Naive thymus-derived CD4-positive, alpha-beta T cell (primary cell): ENCODE data around the gene RAB31. TPM values are rescaled to one million over a fixed set of nuclear protein-coding genes. Genes with fewer than 3 reads are reported as not detected.
A peak's percentile ranks its signal among the peaks of the same experiment; 100 is the strongest.

Experiments
- ATAC-seq: fragments of 150-1000 bp; cut with Tn5 transposase; 2 replicates; pipeline ENCODE4 v1.10.0; 2021; ENCODE audit warnings: mild to moderate bottlenecking, moderate library complexity
- CTCF ChIA-PET: fragments of 350-600 bp; sonication (Branson Sonifier 250); formaldehyde crosslinking; loops from one replicate; lab custom pipeline; 2021; ENCODE audit warnings: antibody characterized with exemption; lab: Charles Lee
- POLR2A ChIA-PET: fragments of 350-600 bp; sonication (Branson Sonifier 250); formaldehyde crosslinking; loops from one replicate; lab custom pipeline; 2021; ENCODE audit warnings: antibody characterized with exemption, inconsistent platforms; lab: Charles Lee
- DNase-seq, 9 donors: peaks; one replicate each; pipeline versions ENCODE4 v3.0.0 to v3.0.0-alpha.2; 2020 to 2022; ENCODE audit warnings: mixed read lengths in 1 of 9
- H3K27ac ChIP-seq: one replicate; pipeline ENCODE4 v1.7.0; 2013; ENCODE audit warnings: mild to moderate bottlenecking, low read depth, low read length, moderate library complexity
- H3K27me3 ChIP-seq, 2 donors: one replicate each; pipeline ENCODE4 v1.7.0; 2013; ENCODE audit warnings: low read length in 2 of 2, mild to moderate bottlenecking in 2 of 2, moderate library complexity in 2 of 2; ENCODE audit not compliant: control insufficient read depth in 2 of 2, insufficient read depth in 2 of 2
- H3K36me3 ChIP-seq, 3 experiments: 1 replicate in 2 of 3; 2 replicates in 1 of 3; pipeline ENCODE4 v1.7.0; 2013; ENCODE audit warnings: low read length in 3 of 3, mild to moderate bottlenecking in 3 of 3, moderate library complexity in 1 of 3; ENCODE audit not compliant: insufficient read depth in 3 of 3, control insufficient read depth in 2 of 3
- H3K4me1 ChIP-seq, 2 donors: one replicate each; pipeline ENCODE4 v1.7.0; 2013; ENCODE audit warnings: low read length in 2 of 2, mild to moderate bottlenecking in 2 of 2, moderate library complexity in 1 of 2; ENCODE audit not compliant: control insufficient read depth in 2 of 2, insufficient read depth in 2 of 2
- H3K4me3 ChIP-seq: 2 replicates; pipeline ENCODE4 v1.7.0; 2013; ENCODE audit warnings: mild to moderate bottlenecking, low read length
- H3K9me3 ChIP-seq, 3 experiments: 1 replicate in 2 of 3; 2 replicates in 1 of 3; pipeline ENCODE4 v1.7.0; 2013; ENCODE audit warnings: low read length in 3 of 3; ENCODE audit not compliant: control insufficient read depth in 2 of 3
- H3K27ac Mint-ChIP-seq, 9 donors: one replicate each; pipeline ENCODE4 v1.8.0; 2020 to 2022; ENCODE audit warnings: mixed read lengths in 9 of 9, mild to moderate bottlenecking in 8 of 9, moderate library complexity in 5 of 9, inconsistent platforms in 2 of 9
- H3K27me3 Mint-ChIP-seq, 5 donors: one replicate each; pipeline ENCODE4 v1.8.0; 2021 to 2022; ENCODE audit warnings: mixed read lengths in 5 of 5, mild to moderate bottlenecking in 1 of 5
- H3K36me3 Mint-ChIP-seq, 5 donors: one replicate each; pipeline ENCODE4 v1.8.0; 2020 to 2022; ENCODE audit warnings: mixed read lengths in 5 of 5, mild to moderate bottlenecking in 3 of 5, inconsistent platforms in 1 of 5
- H3K4me1 Mint-ChIP-seq, 7 donors: one replicate each; pipeline ENCODE4 v1.8.0; 2020 to 2022; ENCODE audit warnings: mixed read lengths in 7 of 7, mild to moderate bottlenecking in 3 of 7, inconsistent platforms in 1 of 7
- H3K4me3 Mint-ChIP-seq, 10 donors: one replicate each; pipeline ENCODE4 v1.8.0; 2020 to 2022; ENCODE audit warnings: mild to moderate bottlenecking in 10 of 10, mixed read lengths in 10 of 10, moderate library complexity in 6 of 10, inconsistent platforms in 2 of 10
- H3K9me3 Mint-ChIP-seq, 11 donors: one replicate each; pipeline ENCODE4 v1.8.0; 2020 to 2022; ENCODE audit warnings: mixed read lengths in 11 of 11, mild to moderate bottlenecking in 4 of 11, inconsistent platforms in 1 of 11, moderate library complexity in 1 of 11
- intact Hi-C, 2 donors: fragments of 100-400 bp; cut with micrococcal nuclease; formaldehyde crosslinking; loops; one replicate each; pipeline ENCODE4 v1.15.1; 2023
- polyA plus RNA-seq, 2 donors: library from polyadenylated mRNA; unstranded; fragments of 300-500 nt; fragmentation: Illumina TruSeq; gene quantifications; one replicate each; pipeline ENCODE4 v1.2.3, GENCODE V29; 2021
- total RNA-seq, 6 experiments: library from RNA in 5 of 6; stranded (reverse) in 5 of 6; gene quantifications; 1 replicate in 5 of 6; 2 replicates in 1 of 6; pipeline ENCODE4 v1.2.3 and lab custom pipeline; 2021 to 2026

RAB31 gene
- total and polyA plus RNA-seq, 7 experiments from 2014 or later = 0.41 to 48.6 (median 2.3) TPM

DNA sequence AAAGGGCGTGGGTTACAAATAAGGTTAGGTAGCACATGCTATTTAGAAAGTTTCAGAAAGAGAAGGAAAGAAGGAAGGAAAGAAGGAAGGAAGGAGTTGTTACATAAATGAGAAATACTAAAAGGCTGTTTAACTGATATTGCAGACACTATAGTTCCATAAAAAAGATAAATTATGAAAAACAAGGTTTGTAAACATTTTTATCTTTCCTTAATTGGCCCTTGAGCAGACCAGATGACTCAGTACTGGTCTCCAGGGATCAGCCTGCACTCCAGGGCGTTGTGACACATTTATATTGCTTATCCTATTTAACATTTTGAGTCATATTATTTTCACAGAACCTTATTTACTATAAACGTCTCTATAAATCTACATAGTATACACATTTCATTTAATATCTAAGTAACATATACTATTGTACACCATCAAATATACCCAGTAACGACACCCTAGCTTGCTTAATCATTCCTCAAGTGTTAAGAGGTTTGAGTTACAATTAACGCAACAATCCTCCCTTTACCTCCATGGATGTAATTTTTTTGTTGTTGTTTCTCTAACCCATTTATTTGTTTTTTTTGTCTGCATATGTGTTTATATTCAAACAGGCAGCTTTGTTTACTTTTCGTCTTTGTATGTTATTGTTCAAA, 2.8 kb upstream of the RAB31 start:
- Histone ChIP-seq H3K36me3 (no peaks in the 10 kb centered on the region), H3K4me1 (no peaks in the 10 kb centered on the region), H3K27ac (no peak overlapping the region), H3K27me3 (peaks cover 0 to 3% of the 10 kb centered on the region in 2 donors), H3K9me3 (no peaks in the 10 kb centered on the region), H3K4me3 (no peak overlapping the region)
- POLR2A ChIA-PET = no interaction called here
- DNase-seq = no peak
- no peaks in the 10 kb centered on the region for H3K9me3 Mint-ChIP-seq
- intact Hi-C loops = loop anchor here in 1 of 2 donors (10.0 kb wide), 1 partner anchor 91 kb away; the partner anchor contains the start of gene PPP4R1
- H3K27ac Mint-ChIP-seq = no peak overlapping the region
- CTCF ChIA-PET = interaction anchor here (0.7 kb wide), 1 partner anchor 1759 kb away, joined by 3 read pairs; no protein-coding TSS in a partner anchor
- H3K4me3 Mint-ChIP-seq = no peak overlapping the region
- H3K36me3 Mint-ChIP-seq = no peaks in the 10 kb centered on the region
- H3K27me3 Mint-ChIP-seq = peaks cover 48 to 74% (median 56%) of the 10 kb centered on the region in 5 donors
- peaks cover 0 to 22% (median 20%) of the 10 kb centered on the region in 7 donors for H3K4me1 Mint-ChIP-seq
- no peak for ATAC-seq

DNA sequence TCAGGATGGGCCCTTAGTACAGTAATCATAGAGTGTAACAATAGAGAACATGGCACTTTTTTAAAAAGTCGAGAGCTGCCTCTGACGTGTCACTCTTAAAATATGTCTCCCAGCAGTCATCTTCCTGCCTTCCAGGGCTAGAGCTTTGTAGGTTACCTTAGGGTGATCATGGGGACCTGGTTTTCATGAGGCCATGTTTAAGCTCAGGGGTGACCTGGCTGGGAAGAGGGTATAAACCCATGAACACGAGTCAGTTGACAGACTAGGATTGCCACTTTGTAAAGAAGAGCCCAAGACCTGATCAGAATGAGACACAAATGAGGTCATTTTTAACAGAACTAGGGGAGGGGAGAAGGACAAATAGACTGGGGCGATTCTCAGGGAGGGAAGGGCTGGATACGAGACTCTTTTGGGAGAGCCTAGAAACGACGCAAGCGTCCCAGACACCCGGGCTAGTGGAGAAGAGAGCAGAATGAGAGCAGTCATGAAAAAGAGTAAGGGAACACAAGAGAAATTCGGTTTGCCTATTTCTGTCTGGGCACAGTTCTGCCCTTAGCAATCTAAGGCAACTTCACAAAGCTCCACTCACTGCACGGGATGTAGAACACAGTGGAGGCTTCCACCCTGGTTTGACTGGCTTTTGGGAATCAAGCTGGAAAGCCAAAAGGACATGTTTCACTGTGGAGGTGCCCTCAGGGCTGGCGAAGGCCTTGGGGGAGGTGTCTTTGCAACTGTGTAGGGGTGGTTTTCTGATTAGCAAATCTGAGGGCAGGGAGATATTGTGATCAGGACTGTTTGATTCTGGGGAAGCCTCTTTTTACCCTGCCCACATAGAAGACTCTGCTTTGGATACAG, 1.8 kb upstream of the RAB31 start:
- Histone ChIP-seq H3K36me3 (no peaks in the 10 kb centered on the region), H3K27ac (no peak overlapping the region), H3K27me3 (peaks cover under 1 to 3% of the 10 kb centered on the region in 2 donors), H3K4me1 (no peaks in the 10 kb centered on the region), H3K9me3 (no peaks in the 10 kb centered on the region), H3K4me3 (no peak overlapping the region)
- intact Hi-C loops = loop anchor here in 1 of 2 donors (10.0 kb wide), 1 partner anchor 92 kb away; the partner anchor contains the start of gene PPP4R1
- ATAC-seq (no peak), DNase-seq (no peak)
- Mint-ChIP-seq H3K9me3 (no peaks in the 10 kb centered on the region), H3K27ac (no peak overlapping the region), H3K4me3 (peak overlapping the region in 3 of 10 donors; percentile 4 to 43 (median 10)), H3K4me1 (peaks cover 0 to 28% (median 23%) of the 10 kb centered on the region in 7 donors), H3K27me3 (peaks cover 55 to 82% (median 63%) of the 10 kb centered on the region in 5 donors), H3K36me3 (no peaks in the 10 kb centered on the region)
- ChIA-PET CTCF (interaction anchor here (0.7 kb wide), 1 partner anchor 1758 kb away, joined by 3 read pairs; no protein-coding TSS in a partner anchor), POLR2A (no interaction called here)

DNA sequence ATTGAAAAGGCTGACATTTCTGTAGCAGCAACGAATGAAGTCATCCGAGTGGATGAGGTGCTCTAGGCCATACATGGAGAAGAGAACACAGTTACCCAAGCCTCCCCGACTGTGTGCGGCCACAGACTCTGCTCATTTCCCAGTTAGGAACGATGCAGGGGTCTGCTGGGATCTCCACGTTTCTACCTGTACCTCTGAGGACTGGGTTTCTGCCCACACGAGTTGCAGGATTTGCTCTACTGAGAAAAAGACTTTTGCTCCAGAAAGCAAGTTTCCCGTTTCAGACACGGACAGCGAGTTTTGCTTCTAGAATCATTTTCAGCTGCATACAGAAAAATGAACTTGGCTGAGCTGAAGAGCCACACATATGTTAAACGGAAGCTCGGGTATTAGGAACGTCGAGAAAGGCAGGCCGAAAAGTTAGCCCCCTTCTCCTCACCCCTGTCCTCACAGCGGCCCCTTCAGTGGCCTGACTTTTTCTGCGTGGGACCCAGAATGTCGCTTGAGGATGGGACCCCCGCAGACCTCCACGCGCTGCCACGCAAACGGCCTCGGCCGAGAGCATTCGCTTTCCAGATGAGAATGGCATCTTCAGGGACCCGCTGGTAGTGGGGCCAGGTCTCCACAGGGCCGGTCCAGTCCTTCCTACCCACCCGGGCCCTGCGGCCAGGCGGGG, 582 bp upstream of the RAB31 start:
- no peak overlapping the region for H3K4me3 ChIP-seq
- H3K9me3 ChIP-seq = no peaks in the 10 kb centered on the region
- H3K36me3 ChIP-seq = no peaks in the 10 kb centered on the region
- Mint-ChIP-seq H3K27me3 (peaks cover 66 to 87% (median 75%) of the 10 kb centered on the region in 5 donors), H3K36me3 (no peaks in the 10 kb centered on the region), H3K4me3 (peak overlapping the region; percentile 36 to 74 (median 62)), H3K9me3 (no peaks in the 10 kb centered on the region), H3K27ac (no peak overlapping the region), H3K4me1 (peaks cover 0 to 36% (median 29%) of the 10 kb centered on the region in 7 donors)
- DNase-seq (no peak), ATAC-seq (no peak)
- peaks cover 3 to 4% of the 10 kb centered on the region in 2 donors for H3K27me3 ChIP-seq
- H3K4me1 ChIP-seq = no peaks in the 10 kb centered on the region
- POLR2A ChIA-PET = no interaction called here
- intact Hi-C loops = loop anchor here in 1 of 2 donors (10.0 kb wide), 1 partner anchor 93 kb away; the partner anchor contains the start of gene PPP4R1
- CTCF ChIA-PET = no interaction called here
- no peak overlapping the region for H3K27ac ChIP-seq

DNA sequence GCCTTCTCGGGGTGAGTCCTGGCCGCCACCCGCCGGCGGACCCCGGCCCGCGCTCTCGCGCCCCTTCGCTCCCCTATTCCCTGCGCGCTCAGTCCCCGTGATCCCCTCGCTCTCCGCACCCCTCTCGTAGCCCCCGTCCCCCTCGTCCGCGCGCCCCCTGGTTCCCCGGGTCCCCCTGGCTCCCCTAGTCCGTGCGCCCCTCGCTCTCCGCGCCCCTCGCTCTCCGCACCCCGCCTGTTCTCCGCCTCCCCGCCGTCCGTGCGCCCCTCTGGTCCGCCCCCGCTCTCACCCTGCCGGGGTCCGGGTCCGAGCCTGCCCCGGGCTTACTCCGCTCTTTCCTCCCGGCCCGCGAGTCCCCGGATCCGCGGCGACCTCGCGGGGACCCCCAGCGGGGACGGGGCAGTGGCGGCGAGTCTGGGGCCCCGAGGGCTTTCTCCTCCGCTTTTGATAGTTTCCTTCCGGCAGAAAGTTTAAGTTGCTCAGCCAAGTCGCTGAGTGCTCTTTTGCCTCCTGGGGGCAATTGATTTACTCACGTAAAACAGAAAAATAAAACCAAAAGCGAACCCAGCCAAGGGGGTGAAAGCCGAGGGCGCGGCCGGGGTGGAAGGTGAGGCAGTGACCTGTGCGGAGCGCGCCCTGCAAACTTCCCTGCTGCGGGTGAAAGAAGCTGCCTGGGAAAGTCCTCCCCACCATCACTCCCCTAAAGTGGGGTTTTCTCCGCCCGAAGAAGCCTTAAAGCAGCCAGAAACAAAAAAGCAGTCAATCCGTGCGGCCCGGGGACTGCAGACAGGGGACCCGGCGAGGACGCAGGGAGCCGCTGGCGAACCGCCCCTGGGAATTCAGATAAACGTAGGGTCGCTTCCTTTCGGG, 568 bp downstream of the RAB31 start:
- H3K4me1 Mint-ChIP-seq = peaks cover 0 to 36% (median 29%) of the 10 kb centered on the region in 7 donors
- ATAC-seq = no peak
- H3K27ac ChIP-seq = no peak overlapping the region
- no peaks in the 10 kb centered on the region for H3K36me3 ChIP-seq
- CTCF ChIA-PET = no interaction called here
- H3K4me1 ChIP-seq = no peaks in the 10 kb centered on the region
- H3K27ac Mint-ChIP-seq = no peak overlapping the region
- intact Hi-C loops = loop anchor here in 1 of 2 donors (10.0 kb wide), 1 partner anchor 94 kb away; the partner anchor contains the start of gene PPP4R1
- H3K4me3 ChIP-seq = no peak overlapping the region
- H3K36me3 Mint-ChIP-seq = no peaks in the 10 kb centered on the region
- DNase-seq = no peak
- POLR2A ChIA-PET = no interaction called here
- peaks cover 76 to 90% (median 84%) of the 10 kb centered on the region in 5 donors for H3K27me3 Mint-ChIP-seq
- peaks cover 3 to 4% of the 10 kb centered on the region in 2 donors for H3K27me3 ChIP-seq
- no peaks in the 10 kb centered on the region for H3K9me3 Mint-ChIP-seq
- peak overlapping the region; percentile 50 to 81 (median 74) for H3K4me3 Mint-ChIP-seq
- H3K9me3 ChIP-seq = no peaks in the 10 kb centered on the region

DNA sequence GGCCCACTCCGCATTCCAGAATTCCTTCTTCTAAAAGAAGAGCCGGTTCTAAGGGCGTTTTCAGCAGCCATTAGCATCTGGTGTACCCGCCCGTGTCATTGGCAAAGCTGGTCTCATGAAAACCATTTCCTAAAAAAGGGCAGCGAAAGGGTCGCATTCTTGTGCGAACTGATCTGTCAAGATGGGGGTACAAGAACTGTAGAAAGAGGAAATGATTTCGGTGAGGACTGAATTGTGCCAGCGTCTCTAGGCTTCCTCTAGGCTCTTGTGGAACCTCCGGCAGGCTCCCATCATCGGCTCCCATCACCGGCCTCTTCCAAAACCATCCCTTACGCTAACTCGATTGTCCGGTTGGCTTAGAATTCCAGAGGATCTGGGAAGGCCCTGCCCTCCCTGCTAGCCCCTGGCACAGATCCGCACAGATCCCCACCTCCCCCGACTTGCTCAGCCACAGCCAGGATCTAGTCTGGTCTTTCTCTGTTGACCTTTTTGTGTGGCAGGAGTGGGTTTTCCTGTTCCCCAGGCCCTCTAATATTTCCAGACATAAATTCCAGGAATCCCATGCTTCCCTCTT, 1.3 kb downstream of the RAB31 start:
- H3K9me3 ChIP-seq = no peaks in the 10 kb centered on the region
- intact Hi-C loops = loop anchor here in 1 of 2 donors (10.0 kb wide), 1 partner anchor 95 kb away; the partner anchor contains the start of gene PPP4R1
- peaks cover 76 to 90% (median 87%) of the 10 kb centered on the region in 5 donors for H3K27me3 Mint-ChIP-seq
- H3K36me3 Mint-ChIP-seq = no peaks in the 10 kb centered on the region
- no peak overlapping the region for H3K27ac ChIP-seq
- CTCF ChIA-PET = no interaction called here
- H3K4me3 ChIP-seq = no peak overlapping the region
- DNase-seq (no peak), ATAC-seq (no peak)
- H3K4me1 Mint-ChIP-seq = peaks cover 0 to 29% (median 29%) of the 10 kb centered on the region in 7 donors
- POLR2A ChIA-PET = no interaction called here
- no peak overlapping the region for H3K27ac Mint-ChIP-seq
- no peaks in the 10 kb centered on the region for H3K36me3 ChIP-seq
- H3K27me3 ChIP-seq = peaks cover 3 to 4% of the 10 kb centered on the region in 2 donors
- no peaks in the 10 kb centered on the region for H3K9me3 Mint-ChIP-seq
- H3K4me1 ChIP-seq = no peaks in the 10 kb centered on the region
- peak overlapping the region in 9 of 10 donors; percentile 5 to 81 (median 72) for H3K4me3 Mint-ChIP-seq
